DND-41 (cell line): ENCODE results near the gene IFNLR1.

Experiments
- ATAC-seq: fragments of 200-7000 bp; cut with Tn5 transposase; 3 replicates; pipeline ENCODE4 v1.9.1; 2021; ENCODE audit warnings: low read depth; ENCODE audit not compliant: insufficient read depth
- DNase-seq: peaks from one replicate; pipeline ENCODE4 v3.0.0-alpha.2; 2020
- H2AFZ ChIP-seq: 2 replicates; pipeline ENCODE4 v1.6.0; 2012; ENCODE audit warnings: low read depth, low read length
- H3K27ac ChIP-seq: 2 replicates; pipeline ENCODE4 v1.5.1; 2012; ENCODE audit warnings: low read length, inconsistent platforms
- H3K27me3 ChIP-seq: fragments of 200-600 bp; sonication (generic); 2 replicates; pipeline ENCODE4 v1.6.0; 2012; ENCODE audit warnings: low read length, mild to moderate bottlenecking, inconsistent platforms; ENCODE audit not compliant: insufficient read depth, poor library complexity
- H3K36me3 ChIP-seq: 2 replicates; pipeline ENCODE4 v1.5.1; 2012; ENCODE audit warnings: low read length, inconsistent platforms; ENCODE audit not compliant: insufficient read depth
- H3K4me1 ChIP-seq: 2 replicates; pipeline ENCODE4 v1.5.1; 2012; ENCODE audit warnings: mild to moderate bottlenecking, low read length; ENCODE audit not compliant: insufficient read depth
- H3K4me2 ChIP-seq: 2 replicates; pipeline ENCODE4 v1.6.0; 2012; ENCODE audit warnings: mild to moderate bottlenecking, moderate library complexity, low read length, inconsistent platforms; ENCODE audit not compliant: insufficient read depth
- H3K4me3 ChIP-seq, 2 experiments: fragments of 200-600 bp in 1 of 2; shearing (Covaris generic) in 1 of 2; 2 replicates each; pipeline ENCODE4 v1.5.1; 2012 to 2016; ENCODE audit warnings: inconsistent platforms in 2 of 2, low read length in 2 of 2, mild to moderate bottlenecking in 2 of 2, low read depth in 1 of 2, moderate library complexity in 1 of 2
- H3K79me2 ChIP-seq: 2 replicates; pipeline ENCODE4 v1.6.0; 2012; ENCODE audit warnings: low read length, inconsistent platforms; ENCODE audit not compliant: insufficient read depth
- H3K9ac ChIP-seq: 2 replicates; pipeline ENCODE4 v1.6.0; 2012; ENCODE audit warnings: low read depth, mild to moderate bottlenecking, inconsistent platforms, low read length, moderate library complexity
- H3K9me3 ChIP-seq: 2 replicates; pipeline ENCODE4 v1.5.1; 2012; ENCODE audit warnings: low read length, moderate library complexity, mild to moderate bottlenecking, inconsistent platforms; ENCODE audit not compliant: insufficient read depth, severe bottlenecking
- H4K20me1 ChIP-seq: 2 replicates; pipeline ENCODE4 v1.6.0; 2012; ENCODE audit warnings: low read length; ENCODE audit not compliant: insufficient read depth
- CTCF ChIP-seq: IDR thresholded peaks from 2 replicates; pipeline ENCODE4 v1.5.1; 2012; ENCODE audit warnings: borderline replicate concordance, low read length, moderate library complexity, mild to moderate bottlenecking; ENCODE audit not compliant: poor library complexity, severe bottlenecking; ENCODE audit errors: extremely low read depth
- EZH2 ChIP-seq: IDR thresholded peaks from 3 replicates; pipeline ENCODE4 v1.6.1; 2012; ENCODE audit warnings: borderline replicate concordance, low read depth, mild to moderate bottlenecking, moderate library complexity, low read length, inconsistent platforms; ENCODE audit not compliant: severe bottlenecking

The IFNLR1 gene

GRCh38 chr1:24110642-24111261 lies 76.3 kb downstream of the IFNLR1 start:
- no peak for ATAC-seq
- no peaks in the 10 kb centered on the region for H3K9me3 ChIP-seq
- H2AFZ ChIP-seq = no peak overlapping the region
- no peaks in the 10 kb centered on the region for H3K4me1 ChIP-seq
- H3K36me3 ChIP-seq = no peaks in the 10 kb centered on the region
- TF ChIP-seq EZH2 = no peak
- TF ChIP-seq CTCF = no peak
- no peak for DNase-seq
- H3K27ac ChIP-seq = no peak overlapping the region
- H3K79me2 ChIP-seq = no peaks in the 10 kb centered on the region
- H3K27me3 ChIP-seq = peaks cover 25% of the 10 kb centered on the region
- no peaks in the 10 kb centered on the region; the same call in 1 of the 2 replicates for H4K20me1 ChIP-seq
- no peak overlapping the region for H3K4me2 ChIP-seq
- H3K4me3 ChIP-seq = no peak overlapping the region
- no peak overlapping the region for H3K9ac ChIP-seq

DNA sequence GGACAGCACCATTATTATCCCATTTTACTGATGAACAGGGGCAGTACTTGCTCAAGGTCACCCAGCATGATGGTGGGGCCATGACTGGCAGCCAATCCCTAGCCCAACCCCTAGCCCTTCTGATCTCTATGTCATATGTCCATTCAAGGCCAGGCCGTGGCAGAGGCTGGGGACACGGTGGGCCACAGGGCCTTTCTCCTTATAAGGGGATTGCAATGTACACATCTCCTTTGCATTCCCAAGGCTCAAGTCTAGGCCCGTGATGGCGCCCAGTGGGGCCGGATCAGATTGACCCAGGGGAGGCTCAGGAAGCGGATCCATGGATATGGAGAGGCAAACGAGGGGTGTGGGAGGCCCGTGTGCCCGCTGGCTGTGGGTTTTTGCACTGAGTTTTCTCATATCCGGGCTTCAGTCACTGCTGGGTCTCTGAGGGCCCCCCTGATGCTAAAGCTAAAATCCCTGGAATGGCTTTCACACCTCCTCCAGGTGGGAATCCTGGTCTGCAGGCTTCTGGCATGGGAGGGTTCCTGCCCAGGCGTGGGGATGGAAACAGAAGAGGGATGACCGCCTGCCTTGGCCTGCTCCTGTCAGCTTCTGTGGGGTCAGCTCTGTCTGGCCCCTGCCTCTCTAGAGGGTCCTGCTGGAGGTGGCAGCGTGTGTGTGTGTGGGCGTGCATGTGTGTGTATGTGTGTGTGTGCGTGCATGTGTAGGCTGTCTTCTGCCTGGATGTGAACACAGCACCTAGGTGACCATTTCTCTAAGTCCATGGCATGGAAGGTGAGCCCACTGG lies 77.2 kb downstream of the IFNLR1 start:
- H3K36me3 ChIP-seq = no peaks in the 10 kb centered on the region
- H4K20me1 ChIP-seq = no peaks in the 10 kb centered on the region; the same call in 1 of the 2 replicates
- H3K4me1 ChIP-seq = no peaks in the 10 kb centered on the region
- no peaks in the 10 kb centered on the region for H3K9me3 ChIP-seq
- H2AFZ ChIP-seq = no peak overlapping the region
- DNase-seq (no peak), ATAC-seq (no peak)
- H3K27me3 ChIP-seq = peaks cover 25% of the 10 kb centered on the region
- H3K27ac ChIP-seq = no peak overlapping the region
- H3K4me2 ChIP-seq = no peak overlapping the region
- H3K4me3 ChIP-seq = no peak overlapping the region
- TF ChIP-seq CTCF (no peak), EZH2 (no peak)
- H3K79me2 ChIP-seq = no peaks in the 10 kb centered on the region
- H3K9ac ChIP-seq = no peak overlapping the region

GRCh38 chr1:24109166-24109483 lies 78.0 kb downstream of the IFNLR1 start:
- Histone ChIP-seq H3K4me1 (no peaks in the 10 kb centered on the region), H3K27ac (no peak overlapping the region), H3K9ac (no peak overlapping the region), H3K79me2 (no peaks in the 10 kb centered on the region), H2AFZ (no peak overlapping the region), H3K27me3 (peaks cover 24% of the 10 kb centered on the region), H3K4me3 (no peak overlapping the region), H3K36me3 (no peaks in the 10 kb centered on the region), H4K20me1 (no peaks in the 10 kb centered on the region; the same call in 1 of the 2 replicates), H3K4me2 (no peak overlapping the region), H3K9me3 (no peaks in the 10 kb centered on the region)
- TF ChIP-seq CTCF (no peak), EZH2 (no peak)
- no peak for DNase-seq
- no peak for ATAC-seq
